Duodenal mucosa (tissue), 2 donors: ENCODE data around the gene SERP2.

Experiments
- H3K27ac ChIP-seq: one replicate; pipeline ENCODE4 v1.7.0; 2013; ENCODE audit warnings: low read depth, low read length
- H3K27me3 ChIP-seq, 2 donors: one replicate each; pipeline ENCODE4 v1.7.0; 2013; ENCODE audit warnings: low read length in 2 of 2, control low read depth in 1 of 2; ENCODE audit not compliant: insufficient read depth in 2 of 2, control insufficient read depth in 1 of 2
- H3K36me3 ChIP-seq, 2 donors: one replicate each; pipeline ENCODE4 v1.7.0; 2013; ENCODE audit warnings: low read length in 2 of 2, control low read depth in 1 of 2; ENCODE audit not compliant: insufficient read depth in 2 of 2, control insufficient read depth in 1 of 2
- H3K4me1 ChIP-seq, 2 donors: one replicate each; pipeline ENCODE4 v1.7.0; 2013; ENCODE audit warnings: low read length in 2 of 2, control low read depth in 1 of 2; ENCODE audit not compliant: insufficient read depth in 2 of 2, control insufficient read depth in 1 of 2
- H3K4me3 ChIP-seq, 2 donors: one replicate each; pipeline ENCODE4 v1.7.0; 2013; ENCODE audit warnings: low read length in 2 of 2, low read depth in 1 of 2
- H3K9ac ChIP-seq, 2 donors: one replicate each; pipeline ENCODE4 v1.7.0; 2013; ENCODE audit warnings: low read length in 2 of 2, low read depth in 1 of 2
- H3K9me3 ChIP-seq, 2 donors: one replicate each; pipeline ENCODE4 v1.7.0; 2013; ENCODE audit warnings: low read length in 2 of 2, control low read depth in 1 of 2; ENCODE audit not compliant: control insufficient read depth in 1 of 2

The SERP2 gene

GRCh38 chr13:44337581-44337980 is 36.0 kb upstream of the SERP2 start:
- Histone ChIP-seq H3K4me3 (no peak overlapping the region), H3K4me1 (peaks cover 0 to 6% of the 10 kb centered on the region in 2 donors), H3K36me3 (no peaks in the 10 kb centered on the region), H3K27ac (no peak overlapping the region), H3K9ac (no peak overlapping the region), H3K27me3 (no peaks in the 10 kb centered on the region), H3K9me3 (no peaks in the 10 kb centered on the region)

- Histone ChIP-seq H3K4me1 (peaks cover 0 to 3% of the 10 kb centered on the region in 2 donors), H3K36me3 (no peaks in the 10 kb centered on the region), H3K9ac (no peak overlapping the region), H3K27ac (no peak overlapping the region), H3K4me3 (no peak overlapping the region), H3K9me3 (no peaks in the 10 kb centered on the region), H3K27me3 (no peaks in the 10 kb centered on the region)
Observed at GRCh38 chr13:44340508-44340907, 33.1 kb upstream of the SERP2 start.

- Histone ChIP-seq H3K9ac (no peak overlapping the region), H3K27me3 (no peaks in the 10 kb centered on the region), H3K4me1 (peaks cover 0 to 3% of the 10 kb centered on the region in 2 donors), H3K36me3 (no peaks in the 10 kb centered on the region), H3K4me3 (no peak overlapping the region), H3K27ac (no peak overlapping the region), H3K9me3 (no peaks in the 10 kb centered on the region)
Observed at GRCh38 chr13:44342741-44343140, 30.9 kb upstream of the SERP2 start.

GRCh38 chr13:44346534-44346933 is 27.1 kb upstream of the SERP2 start:
- no peak overlapping the region for H3K27ac ChIP-seq

GRCh38 chr13:44347301-44347700 is 26.3 kb upstream of the SERP2 start:
- Histone ChIP-seq H3K27me3 (no peaks in the 10 kb centered on the region), H3K9me3 (no peaks in the 10 kb centered on the region), H3K27ac (no peak overlapping the region), H3K4me1 (peaks cover 0 to 2% of the 10 kb centered on the region in 2 donors), H3K36me3 (no peaks in the 10 kb centered on the region), H3K9ac (no peak overlapping the region), H3K4me3 (no peak overlapping the region)

More at GRCh38 chr13:44346534-44346933, 27.1 kb upstream of the SERP2 start:
- no peaks in the 10 kb centered on the region for H3K27me3 ChIP-seq
- no peaks in the 10 kb centered on the region for H3K9me3 ChIP-seq
- no peaks in the 10 kb centered on the region for H3K36me3 ChIP-seq
- H3K4me3 ChIP-seq: no peak overlapping the region
- H3K9ac ChIP-seq: no peak overlapping the region
- H3K4me1 ChIP-seq: peaks cover 0 to 3% of the 10 kb centered on the region in 2 donors

- H3K4me1 ChIP-seq: no peaks in the 10 kb centered on the region
- H3K27ac ChIP-seq: no peak overlapping the region
- H3K27me3 ChIP-seq: no peaks in the 10 kb centered on the region
- no peaks in the 10 kb centered on the region for H3K36me3 ChIP-seq
- no peaks in the 10 kb centered on the region for H3K9me3 ChIP-seq
- no peak overlapping the region for H3K4me3 ChIP-seq
- H3K9ac ChIP-seq: no peak overlapping the region
Observed at GRCh38 chr13:44347949-44348348, 25.7 kb upstream of the SERP2 start.

- Histone ChIP-seq H3K4me1 (peaks cover 0 to 8% of the 10 kb centered on the region in 2 donors), H3K36me3 (no peaks in the 10 kb centered on the region), H3K27ac (no peak overlapping the region), H3K27me3 (no peaks in the 10 kb centered on the region), H3K9me3 (no peaks in the 10 kb centered on the region), H3K4me3 (no peak overlapping the region), H3K9ac (no peak overlapping the region)
Observed at GRCh38 chr13:44350775-44351504, 22.7 kb upstream of the SERP2 start.

GRCh38 chr13:44351505-44351854 is 22.1 kb upstream of the SERP2 start:
- no peaks in the 10 kb centered on the region for H3K9me3 ChIP-seq
- H3K9ac ChIP-seq: no peak overlapping the region
- H3K27ac ChIP-seq: no peak overlapping the region
- H3K27me3 ChIP-seq: no peaks in the 10 kb centered on the region
- no peaks in the 10 kb centered on the region for H3K36me3 ChIP-seq
- H3K4me3 ChIP-seq: no peak overlapping the region
- H3K4me1 ChIP-seq: peaks cover 0 to 8% of the 10 kb centered on the region in 2 donors

GRCh38 chr13:44352202-44352601 is 21.4 kb upstream of the SERP2 start:
- no peaks in the 10 kb centered on the region for H3K36me3 ChIP-seq
- H3K27me3 ChIP-seq: no peaks in the 10 kb centered on the region
- H3K27ac ChIP-seq: no peak overlapping the region
- H3K9me3 ChIP-seq: no peaks in the 10 kb centered on the region
- H3K9ac ChIP-seq: no peak overlapping the region
- no peak overlapping the region for H3K4me3 ChIP-seq
- H3K4me1 ChIP-seq: peaks cover 0 to 8% of the 10 kb centered on the region in 2 donors

GRCh38 chr13:44352671-44353070 is 21.0 kb upstream of the SERP2 start:
- no peak overlapping the region for H3K27ac ChIP-seq

More at GRCh38 chr13:44352671-44353070, 21.0 kb upstream of the SERP2 start:
- no peaks in the 10 kb centered on the region for H3K36me3 ChIP-seq
- H3K4me3 ChIP-seq: no peak overlapping the region
- H3K27me3 ChIP-seq: no peaks in the 10 kb centered on the region
- H3K9me3 ChIP-seq: no peaks in the 10 kb centered on the region
- peaks cover 0 to 8% of the 10 kb centered on the region in 2 donors for H3K4me1 ChIP-seq
- H3K9ac ChIP-seq: no peak overlapping the region
